SU-DHL-6 (cell line): ENCODE data around the gene KHDRBS1.

Experiments
- H2AFZ ChIP-seq: fragments of 200-600 bp; sonication (generic); 2 replicates; pipeline ENCODE4 v1.6.1; 2014; ENCODE audit warnings: low read depth, mild to moderate bottlenecking, moderate library complexity, mixed read lengths, antibody characterized with exemption, low read length; ENCODE audit not compliant: severe bottlenecking
- H3F3A ChIP-seq: fragments of 200-600 bp; shearing (Covaris generic); 2 replicates; pipeline ENCODE4 v1.6.0; 2016; ENCODE audit warnings: antibody characterized with exemption, mild to moderate bottlenecking; ENCODE audit not compliant: insufficient read depth
- H3K27ac ChIP-seq: fragments of 200-600 bp; sonication (generic); 2 replicates; pipeline ENCODE4 v1.5.1; 2016; ENCODE audit warnings: low read depth, mild to moderate bottlenecking, low read length, moderate library complexity, mixed read lengths
- H3K27me3 ChIP-seq: fragments of 200-600 bp; sonication (generic), shearing (Covaris generic); 2 replicates; pipeline ENCODE4 v1.6.0; 2014; ENCODE audit warnings: mild to moderate bottlenecking, low read length
- H3K36me3 ChIP-seq: fragments of 200-600 bp; sonication (generic); 2 replicates; pipeline ENCODE4 v1.6.1; 2014; ENCODE audit warnings: mild to moderate bottlenecking, low read length, mixed read lengths
- H3K4me2 ChIP-seq: fragments of 300-600, 200-600 bp; shearing (Covaris generic), sonication (generic); 2 replicates; pipeline ENCODE4 v1.6.0; 2014; ENCODE audit warnings: low read length, low read depth, mild to moderate bottlenecking; ENCODE audit not compliant: poor library complexity, severe bottlenecking
- H3K4me3 ChIP-seq: fragments of 200-600 bp; sonication (generic); 2 replicates; pipeline ENCODE4 v1.5.1; 2014; ENCODE audit warnings: antibody characterized with exemption, low read length, mild to moderate bottlenecking, mixed read lengths; ENCODE audit not compliant: insufficient read depth, poor library complexity, severe bottlenecking
- H3K79me2 ChIP-seq: fragments of 200-600 bp; sonication (generic); 2 replicates; pipeline ENCODE4 v1.6.1; 2014; ENCODE audit warnings: mild to moderate bottlenecking, low read length, moderate library complexity; ENCODE audit not compliant: insufficient read depth
- H3K9ac ChIP-seq: fragments of 200-600 bp; sonication (generic); 2 replicates; pipeline ENCODE4 v1.7.0; 2014; ENCODE audit warnings: mild to moderate bottlenecking, low read length
- H3K9me2 ChIP-seq: fragments of 200-600 bp; sonication (generic); replicated peaks from 2 replicates; pipeline ENCODE4 v1.6.1; 2014; ENCODE audit warnings: low read length; ENCODE audit not compliant: insufficient read depth
- H3K9me3 ChIP-seq: fragments of 200-600 bp; sonication (generic); 2 replicates; pipeline ENCODE4 v1.6.1; 2014; ENCODE audit warnings: low read length, mixed read lengths; ENCODE audit not compliant: insufficient read depth
- H4K20me1 ChIP-seq: fragments of 200-600 bp; sonication (generic); 2 replicates; pipeline ENCODE4 v1.6.1; 2014; ENCODE audit warnings: low read depth, mild to moderate bottlenecking, antibody characterized with exemption, low read length, moderate library complexity, mixed read lengths
- EZH2phosphoT487 ChIP-seq: fragments of 200-600 bp; sonication (generic), shearing (Covaris generic); conservative IDR thresholded peaks from 2 replicates; pipeline ENCODE4 v1.6.1; 2018; ENCODE audit warnings: mild to moderate bottlenecking, antibody characterized with exemption, low read length, moderate library complexity, mixed read lengths
- TF ChIP-seq, protein P1 (sequence below): fragments of 200-600 bp; sonication (generic); IDR thresholded peaks from one replicate; pipeline ENCODE4 v1.5.1; 2017; ENCODE audit warnings: antibody characterized with exemption, mild to moderate bottlenecking, low read length, moderate library complexity; ENCODE audit not compliant: insufficient read depth, poor library complexity, severe bottlenecking

KHDRBS1 gene

DNA sequence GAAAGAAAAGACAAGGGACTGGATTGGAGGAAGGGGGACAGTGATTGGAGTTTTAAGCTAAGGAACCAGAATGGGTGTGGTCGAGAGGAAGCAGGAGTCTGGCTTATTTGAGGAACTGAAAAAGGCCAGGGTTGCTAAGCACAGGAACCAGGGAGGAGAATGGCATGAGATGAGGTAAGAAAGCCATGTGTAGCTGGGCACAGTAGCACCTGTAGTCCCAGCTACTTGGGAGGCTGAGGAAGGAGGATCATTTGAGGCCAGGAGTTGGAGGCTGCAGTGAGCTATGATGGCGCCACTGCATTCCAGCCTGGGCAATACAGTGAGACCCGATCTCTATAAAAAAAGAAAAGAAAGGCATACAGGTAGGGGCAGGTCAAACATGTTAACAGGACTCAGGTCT lies 8.1 kb upstream of the KHDRBS1 start:
- Histone ChIP-seq H3K9ac (no peak overlapping the region), H3K36me3 (no peaks in the 10 kb centered on the region), H3F3A (peaks cover 2% of the 10 kb centered on the region), H3K4me3 (no peak overlapping the region), H3K27me3 (no peaks in the 10 kb centered on the region), H3K79me2 (no peaks in the 10 kb centered on the region), H3K27ac (no peak overlapping the region), H3K9me2 (no peaks in the 10 kb centered on the region), H3K9me3 (no peaks in the 10 kb centered on the region), H2AFZ (no peak overlapping the region), H4K20me1 (no peaks in the 10 kb centered on the region), H3K4me2 (no peak overlapping the region)
- TF ChIP-seq, protein P1, sequence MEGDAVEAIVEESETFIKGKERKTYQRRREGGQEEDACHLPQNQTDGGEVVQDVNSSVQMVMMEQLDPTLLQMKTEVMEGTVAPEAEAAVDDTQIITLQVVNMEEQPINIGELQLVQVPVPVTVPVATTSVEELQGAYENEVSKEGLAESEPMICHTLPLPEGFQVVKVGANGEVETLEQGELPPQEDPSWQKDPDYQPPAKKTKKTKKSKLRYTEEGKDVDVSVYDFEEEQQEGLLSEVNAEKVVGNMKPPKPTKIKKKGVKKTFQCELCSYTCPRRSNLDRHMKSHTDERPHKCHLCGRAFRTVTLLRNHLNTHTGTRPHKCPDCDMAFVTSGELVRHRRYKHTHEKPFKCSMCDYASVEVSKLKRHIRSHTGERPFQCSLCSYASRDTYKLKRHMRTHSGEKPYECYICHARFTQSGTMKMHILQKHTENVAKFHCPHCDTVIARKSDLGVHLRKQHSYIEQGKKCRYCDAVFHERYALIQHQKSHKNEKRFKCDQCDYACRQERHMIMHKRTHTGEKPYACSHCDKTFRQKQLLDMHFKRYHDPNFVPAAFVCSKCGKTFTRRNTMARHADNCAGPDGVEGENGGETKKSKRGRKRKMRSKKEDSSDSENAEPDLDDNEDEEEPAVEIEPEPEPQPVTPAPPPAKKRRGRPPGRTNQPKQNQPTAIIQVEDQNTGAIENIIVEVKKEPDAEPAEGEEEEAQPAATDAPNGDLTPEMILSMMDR, result no peak
- TF ChIP-seq EZH2phosphoT487, result no peak

DNA sequence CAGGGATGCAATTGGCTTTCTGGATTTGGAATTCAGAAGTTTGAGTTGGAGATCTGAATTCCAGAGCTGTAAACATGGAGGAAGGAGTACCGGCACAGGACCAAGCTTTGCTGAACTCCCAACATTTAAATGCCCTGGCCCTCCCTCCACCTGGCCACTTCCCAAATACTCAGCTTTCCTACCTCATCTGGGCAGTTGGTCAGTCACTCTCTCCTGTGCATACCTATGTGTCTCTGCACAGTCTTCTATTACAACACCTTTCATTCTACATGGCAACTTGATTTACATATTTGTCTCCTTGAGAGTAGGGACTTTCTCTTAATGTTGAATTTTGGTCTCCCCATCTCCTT lies 6.1 kb upstream of the KHDRBS1 start:
- H3K9me3 ChIP-seq, result no peaks in the 10 kb centered on the region
- H2AFZ ChIP-seq, result no peak overlapping the region
- H3K27ac ChIP-seq, result no peak overlapping the region
- H3K4me3 ChIP-seq, result no peak overlapping the region
- TF ChIP-seq, protein P1, result no peak
- TF ChIP-seq EZH2phosphoT487, result no peak
- no peak overlapping the region for H3K9ac ChIP-seq
- H4K20me1 ChIP-seq, result no peaks in the 10 kb centered on the region
- no peaks in the 10 kb centered on the region for H3K36me3 ChIP-seq
- H3K9me2 ChIP-seq, result no peaks in the 10 kb centered on the region
- H3K4me2 ChIP-seq, result no peak overlapping the region
- no peaks in the 10 kb centered on the region for H3K27me3 ChIP-seq
- H3F3A ChIP-seq, result peaks cover 8% of the 10 kb centered on the region
- no peaks in the 10 kb centered on the region for H3K79me2 ChIP-seq

DNA sequence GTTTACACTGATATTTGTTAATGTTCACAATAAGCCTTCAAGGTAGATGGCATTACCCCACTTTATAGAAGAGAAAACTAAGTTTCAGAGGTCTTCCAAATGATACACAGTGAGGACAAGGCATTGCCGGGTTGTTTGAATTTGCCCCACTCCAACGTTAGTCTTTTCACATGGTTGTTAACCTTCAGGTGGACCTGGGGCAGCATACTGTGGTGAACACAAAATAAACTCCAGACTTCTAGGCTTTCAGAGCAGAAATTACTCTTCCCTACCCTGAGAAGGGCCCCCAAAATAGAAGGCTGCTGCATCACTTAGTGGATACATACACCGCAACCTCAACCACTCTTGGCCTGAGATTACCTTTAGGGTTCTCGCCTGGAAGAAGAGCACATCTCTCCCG lies 3.4 kb upstream of the KHDRBS1 start:
- H4K20me1 ChIP-seq, result no peaks in the 10 kb centered on the region; the same call in 1 of the 2 replicates
- no peak overlapping the region for H3K9ac ChIP-seq
- H3K27me3 ChIP-seq, result no peaks in the 10 kb centered on the region
- TF ChIP-seq EZH2phosphoT487, result no peak
- TF ChIP-seq, protein P1, result no peak
- no peaks in the 10 kb centered on the region for H3K9me2 ChIP-seq
- no peaks in the 10 kb centered on the region for H3K36me3 ChIP-seq
- no peak overlapping the region for H3K4me2 ChIP-seq
- H3K27ac ChIP-seq, result no peak overlapping the region
- no peak overlapping the region for H3K4me3 ChIP-seq
- H3K9me3 ChIP-seq, result no peaks in the 10 kb centered on the region
- H3F3A ChIP-seq, result peaks cover 11% of the 10 kb centered on the region
- no peak overlapping the region for H2AFZ ChIP-seq
- peaks cover 16% of the 10 kb centered on the region for H3K79me2 ChIP-seq
